ENCODE data around the gene RFPL4A. TPM values are rescaled to one million over a fixed set of nuclear protein-coding genes. Genes with fewer than 3 reads are reported as not detected.

Gene RFPL4A
- total and polyA plus RNA-seq, 2 of the 13 experiments (the other 11 are each of a cell fraction or from before 2014, with no cell fraction given), result not detected

DNA sequence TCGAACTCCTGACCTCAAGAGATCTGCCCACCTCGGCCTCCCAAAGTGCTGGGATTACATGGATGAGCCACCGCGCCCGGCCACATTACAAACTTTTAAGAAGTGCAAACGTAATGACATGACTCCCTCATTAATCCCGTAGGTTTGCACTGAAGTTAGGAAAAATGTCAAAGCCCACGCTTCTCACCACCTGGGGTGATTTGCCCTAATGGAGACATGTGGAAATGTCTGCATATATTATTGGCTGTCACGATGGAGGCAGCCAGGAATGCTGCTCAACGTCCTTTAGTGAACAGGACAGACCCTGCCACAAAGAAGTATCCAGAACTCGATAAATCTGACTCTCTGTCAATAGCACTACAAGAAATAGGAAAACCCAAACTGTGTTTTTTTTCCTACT is 41.6 kb upstream of the RFPL4A start:
- Histone ChIP-seq H3K27ac (ENCODE audit: extremely low read length, insufficient read depth, low read length) (no peak overlapping the region), H3K79me2 (ENCODE audit: insufficient read depth, low read length) (no peaks in the 10 kb centered on the region), H4K20me1 (ENCODE audit: insufficient read depth, low read length) (no peaks in the 10 kb centered on the region), H3K36me3 (replicated peaks in 1 of 2; ENCODE audit: control insufficient read depth in 1 of 2, insufficient read depth in 2 of 2, low read length in 2 of 2) (no peaks in the 10 kb centered on the region), H3K4me3 (replicated peaks in 1 of 3; ENCODE audit: insufficient read depth in 1 of 3, low read depth in 2 of 3, low read length in 3 of 3) (no peak overlapping the region), H3K4me2 (ENCODE audit: low read depth, low read length) (no peak overlapping the region), H3K27me3 (ENCODE audit: control insufficient read depth in 1 of 2, insufficient read depth in 2 of 2, low read length in 2 of 2) (peaks cover 2 to 13% of the 10 kb centered on the region in 2 experiments; a peak in 3 of 5 replicates), H3K4me1 (ENCODE audit: insufficient read depth, low read length) (peaks cover 7% of the 10 kb centered on the region; the same call in 1 of the 2 replicates), H3K9ac (ENCODE audit: insufficient read depth, low read depth, low read length) (no peak overlapping the region), H3K9me3 (ENCODE audit: low read length) (peaks cover 9% of the 10 kb centered on the region; the same call in 1 of the 2 replicates), H2AFZ (ENCODE audit: low read length) (no peak overlapping the region)
- 35% methylated on average over 9 of the region's 11 CpGs for WGBS (ENCODE audit: low lambda C conversion rate)
- in situ Hi-C loops (cut with HindIII; ENCODE audit: extremely low pct_ligation_motif_present, low pct_unique_long_range_greater_than_20kb) (no loop called here), intact Hi-C loops (cut with micrococcal nuclease; ENCODE audit: unreplicated experiment) (no loop called here)
- DNase-seq (ENCODE audit: low spot score) (no peak), ATAC-seq (no peak), FAIRE-seq (no peak)
- ChIA-PET POLR2A (no interaction called here), CTCF (ENCODE audit: low intra/inter-chr PET ratio, low total read pairs) (no interaction called here)
- no peak for TF ChIP-seq ZEB1 (IDR thresholded peaks at IDR 0.05; ENCODE audit: insufficient replicate concordance, low read depth)
- TF ChIP-seq, protein P1, sequence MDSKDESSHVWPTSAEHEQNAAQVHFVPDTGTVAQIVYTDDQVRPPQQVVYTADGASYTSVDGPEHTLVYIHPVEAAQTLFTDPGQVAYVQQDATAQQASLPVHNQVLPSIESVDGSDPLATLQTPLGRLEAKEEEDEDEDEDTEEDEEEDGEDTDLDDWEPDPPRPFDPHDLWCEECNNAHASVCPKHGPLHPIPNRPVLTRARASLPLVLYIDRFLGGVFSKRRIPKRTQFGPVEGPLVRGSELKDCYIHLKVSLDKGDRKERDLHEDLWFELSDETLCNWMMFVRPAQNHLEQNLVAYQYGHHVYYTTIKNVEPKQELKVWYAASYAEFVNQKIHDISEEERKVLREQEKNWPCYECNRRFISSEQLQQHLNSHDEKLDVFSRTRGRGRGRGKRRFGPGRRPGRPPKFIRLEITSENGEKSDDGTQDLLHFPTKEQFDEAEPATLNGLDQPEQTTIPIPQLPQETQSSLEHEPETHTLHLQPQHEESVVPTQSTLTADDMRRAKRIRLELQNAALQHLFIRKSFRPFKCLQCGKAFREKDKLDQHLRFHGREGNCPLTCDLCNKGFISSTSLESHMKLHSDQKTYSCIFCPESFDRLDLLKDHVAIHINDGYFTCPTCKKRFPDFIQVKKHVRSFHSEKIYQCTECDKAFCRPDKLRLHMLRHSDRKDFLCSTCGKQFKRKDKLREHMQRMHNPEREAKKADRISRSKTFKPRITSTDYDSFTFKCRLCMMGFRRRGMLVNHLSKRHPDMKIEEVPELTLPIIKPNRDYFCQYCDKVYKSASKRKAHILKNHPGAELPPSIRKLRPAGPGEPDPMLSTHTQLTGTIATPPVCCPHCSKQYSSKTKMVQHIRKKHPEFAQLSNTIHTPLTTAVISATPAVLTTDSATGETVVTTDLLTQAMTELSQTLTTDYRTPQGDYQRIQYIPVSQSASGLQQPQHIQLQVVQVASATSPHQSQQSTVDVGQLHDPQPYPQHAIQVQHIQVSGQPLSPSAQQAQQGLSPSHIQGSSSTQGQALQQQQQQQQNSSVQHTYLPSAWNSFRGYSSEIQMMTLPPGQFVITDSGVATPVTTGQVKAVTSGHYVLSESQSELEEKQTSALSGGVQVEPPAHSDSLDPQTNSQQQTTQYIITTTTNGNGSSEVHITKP (CRISPR knock-in tag; IDR thresholded peaks at IDR 0.05; ENCODE audit: low read depth), result no peak
- TF ChIP-seq HOXA9 (CRISPR knock-in tag; IDR thresholded peaks at IDR 0.05; ENCODE audit: borderline replicate concordance), result no peak
- TF ChIP-seq ZNF232 (CRISPR knock-in tag; IDR thresholded peaks at IDR 0.05; ENCODE audit: borderline replicate concordance), result no peak
- no peak for TF ChIP-seq CREB1 (IDR thresholded peaks at IDR 0.05)
- TF ChIP-seq CREB1 (CRISPR knock-in tag; IDR thresholded peaks at IDR 0.05), result no peak
- BruUV-seq (replicated peaks), result no TSS peak
